GM19351 (cell line): ENCODE data around the gene DLL3.

Source experiments
- ATAC-seq: cut with Tn5 transposase; IDR thresholded peaks from one replicate; pipeline ENCODE4 v1.9.1; 2021; ENCODE audit warnings: mild to moderate bottlenecking, moderate library complexity; ENCODE audit not compliant: unreplicated experiment

DLL3 gene

GRCh38 chr19:39550197-39550596 is 51.5 kb downstream of the DLL3 start:
- ATAC-seq: no peak

GRCh38 chr19:39553082-39553652 is 54.4 kb downstream of the DLL3 start:
- ATAC-seq: no peak

- ATAC-seq: no peak
These were observed 56.1 kb downstream of the DLL3 start for GRCh38 chr19:39554701-39555311.

GRCh38 chr19:39555883-39556282 is 57.1 kb downstream of the DLL3 start:
- ATAC-seq: no peak
